Activated naive CD4-positive, alpha-beta T cell treated with anti-CD3 and anti-CD28 coated beads for 36 hours (primary cell): ENCODE data around the gene AADACL2. TPM values are rescaled to one million over a fixed set of nuclear protein-coding genes. Genes with fewer than 3 reads are reported as not detected.

Experiments used
- CTCF ChIA-PET: fragments of 350-600 bp; sonication (Branson Sonifier 250); formaldehyde crosslinking; loops from one replicate; lab custom pipeline; 2021; ENCODE audit warnings: antibody characterized with exemption; lab: Charles Lee
- DNase-seq: peaks from one replicate; pipeline ENCODE4 v3.0.0-alpha.2; 2020
- H3K27ac Mint-ChIP-seq: one replicate; pipeline ENCODE4 v1.8.0; 2021; ENCODE audit warnings: mild to moderate bottlenecking, mixed read lengths
- H3K27me3 Mint-ChIP-seq: one replicate; pipeline ENCODE4 v1.8.0; 2021; ENCODE audit warnings: low read depth, mixed read lengths
- H3K36me3 Mint-ChIP-seq: one replicate; pipeline ENCODE4 v1.8.0; 2021; ENCODE audit warnings: low read depth, mixed read lengths
- H3K4me1 Mint-ChIP-seq: one replicate; pipeline ENCODE4 v1.8.0; 2021; ENCODE audit warnings: low read depth, mixed read lengths
- H3K4me3 Mint-ChIP-seq: one replicate; pipeline ENCODE4 v1.8.0; 2021; ENCODE audit warnings: mild to moderate bottlenecking, moderate library complexity, mixed read lengths
- H3K9me3 Mint-ChIP-seq: one replicate; pipeline ENCODE4 v1.8.0; 2021; ENCODE audit warnings: mixed read lengths
- intact Hi-C: fragments of 100-400 bp; cut with micrococcal nuclease; formaldehyde crosslinking; loops from one replicate; pipeline ENCODE4 v1.15.1; 2023
- total RNA-seq, 2 experiments: library from RNA; stranded (reverse); gene quantifications; one replicate each; pipeline ENCODE4 v1.2.3, GENCODE V29; 2021

AADACL2 gene
- total RNA-seq, 2 experiments from 2014 or later: not detected

GRCh38 chr3:151792411-151792810 lies 58.7 kb downstream of the AADACL2 start:
- peaks cover 6% of the 10 kb centered on the region for H3K27me3 Mint-ChIP-seq
- CTCF ChIA-PET: no interaction called here
- H3K36me3 Mint-ChIP-seq: no peaks in the 10 kb centered on the region
- DNase-seq: no peak
- intact Hi-C loops: no loop called here
- H3K9me3 Mint-ChIP-seq: no peaks in the 10 kb centered on the region
- no peak overlapping the region for H3K27ac Mint-ChIP-seq
- no peak overlapping the region for H3K4me3 Mint-ChIP-seq
- no peaks in the 10 kb centered on the region for H3K4me1 Mint-ChIP-seq

- no peaks in the 10 kb centered on the region for H3K9me3 Mint-ChIP-seq
- no peak for DNase-seq
- no peaks in the 10 kb centered on the region for H3K36me3 Mint-ChIP-seq
- intact Hi-C loops: no loop called here
- no peaks in the 10 kb centered on the region for H3K4me1 Mint-ChIP-seq
- H3K27me3 Mint-ChIP-seq: peaks cover 6% of the 10 kb centered on the region
- CTCF ChIA-PET: no interaction called here
- H3K27ac Mint-ChIP-seq: no peak overlapping the region
- no peak overlapping the region for H3K4me3 Mint-ChIP-seq
These were observed 59.9 kb downstream of the AADACL2 start for GRCh38 chr3:151793636-151794035.

DNA sequence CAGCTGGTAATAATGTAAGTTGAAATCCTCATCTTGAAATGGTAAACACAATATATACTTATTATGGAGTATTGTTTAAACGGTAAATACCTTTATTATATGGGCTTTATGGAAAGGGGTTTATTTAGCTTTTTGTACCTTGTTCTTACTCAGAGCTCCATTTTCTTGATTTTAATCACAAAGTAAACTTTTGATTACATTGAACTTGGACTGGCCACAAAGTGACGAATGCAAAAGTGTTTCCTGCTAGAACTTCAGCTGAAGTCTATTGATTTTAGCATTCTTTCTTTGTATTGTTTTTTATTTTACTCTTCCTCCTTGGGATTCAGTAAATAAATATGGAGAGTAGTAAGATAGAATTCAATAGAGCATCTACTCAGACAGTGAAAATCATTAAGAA lies 60.4 kb downstream of the AADACL2 start:
- intact Hi-C loops: no loop called here
- Mint-ChIP-seq H3K27me3 (peaks cover 6% of the 10 kb centered on the region), H3K9me3 (no peaks in the 10 kb centered on the region), H3K27ac (no peak overlapping the region), H3K4me3 (no peak overlapping the region), H3K36me3 (no peaks in the 10 kb centered on the region), H3K4me1 (no peaks in the 10 kb centered on the region)
- CTCF ChIA-PET: no interaction called here
- no peak for DNase-seq

GRCh38 chr3:151795276-151795675 lies 61.5 kb downstream of the AADACL2 start:
- CTCF ChIA-PET: no interaction called here
- H3K4me3 Mint-ChIP-seq: no peak overlapping the region

DNA sequence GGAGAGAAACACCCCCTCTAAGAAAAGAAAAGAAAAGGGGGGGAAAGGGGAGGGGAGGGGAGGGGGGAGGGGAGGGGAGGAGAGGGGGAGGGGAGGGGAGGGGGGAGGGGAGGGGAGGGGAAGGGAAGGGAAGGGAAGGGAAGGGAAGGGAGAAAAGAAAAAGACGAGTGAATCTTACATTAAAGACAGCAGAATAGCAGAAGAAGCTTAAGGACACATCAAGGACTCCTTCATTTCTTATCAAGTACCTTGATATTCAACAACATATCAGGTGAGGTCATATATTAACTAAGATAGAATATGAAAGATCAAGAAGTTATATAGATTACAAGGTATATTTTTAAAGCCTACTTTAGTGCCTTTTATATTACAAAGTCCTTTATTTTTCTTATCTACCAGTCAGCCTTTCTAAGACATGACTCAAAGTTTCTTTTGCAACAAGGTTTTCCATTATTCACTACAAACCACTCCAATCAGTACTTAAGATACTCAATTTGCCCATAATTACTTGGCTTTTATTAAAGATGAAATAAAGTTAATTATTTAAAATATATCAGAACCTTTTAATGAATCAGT lies 62.5 kb downstream of the AADACL2 start:
- Mint-ChIP-seq H3K27me3 (peaks cover 4% of the 10 kb centered on the region), H3K36me3 (no peaks in the 10 kb centered on the region), H3K27ac (no peak overlapping the region), H3K4me3 (no peak overlapping the region), H3K4me1 (no peaks in the 10 kb centered on the region), H3K9me3 (no peaks in the 10 kb centered on the region)
- intact Hi-C loops: no loop called here
- CTCF ChIA-PET: no interaction called here
- no peak for DNase-seq

More at GRCh38 chr3:151795276-151795675, 61.5 kb downstream of the AADACL2 start:
- Mint-ChIP-seq H3K27me3 (peaks cover 4% of the 10 kb centered on the region), H3K4me1 (no peaks in the 10 kb centered on the region), H3K27ac (no peak overlapping the region), H3K9me3 (no peaks in the 10 kb centered on the region), H3K36me3 (no peaks in the 10 kb centered on the region)
- DNase-seq: no peak
- intact Hi-C loops: no loop called here

DNA sequence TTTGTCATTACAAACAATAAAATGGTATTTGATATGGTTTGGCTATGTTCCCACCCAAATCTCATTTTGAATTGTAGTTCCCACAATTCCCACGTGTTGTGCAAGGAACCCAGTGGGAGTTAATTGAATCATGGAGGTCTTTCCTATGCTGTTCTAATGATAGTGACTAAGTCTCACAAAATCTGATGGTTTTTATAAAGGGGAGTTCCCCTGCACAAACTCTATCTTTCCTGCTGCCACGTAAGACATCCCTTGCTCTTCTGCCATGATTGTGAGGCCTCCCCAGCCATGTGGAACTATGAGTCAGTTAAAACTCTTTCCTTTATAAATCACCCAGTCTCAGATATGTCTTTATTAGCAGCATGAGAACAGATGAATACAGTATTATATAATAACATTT lies 64.7 kb downstream of the AADACL2 start:
- no peak for DNase-seq
- H3K27me3 Mint-ChIP-seq: peaks cover 4% of the 10 kb centered on the region
- intact Hi-C loops: no loop called here
- no peaks in the 10 kb centered on the region for H3K4me1 Mint-ChIP-seq
- H3K36me3 Mint-ChIP-seq: no peaks in the 10 kb centered on the region
- CTCF ChIA-PET: no interaction called here
- no peak overlapping the region for H3K4me3 Mint-ChIP-seq
- no peaks in the 10 kb centered on the region for H3K9me3 Mint-ChIP-seq
- no peak overlapping the region for H3K27ac Mint-ChIP-seq

DNA sequence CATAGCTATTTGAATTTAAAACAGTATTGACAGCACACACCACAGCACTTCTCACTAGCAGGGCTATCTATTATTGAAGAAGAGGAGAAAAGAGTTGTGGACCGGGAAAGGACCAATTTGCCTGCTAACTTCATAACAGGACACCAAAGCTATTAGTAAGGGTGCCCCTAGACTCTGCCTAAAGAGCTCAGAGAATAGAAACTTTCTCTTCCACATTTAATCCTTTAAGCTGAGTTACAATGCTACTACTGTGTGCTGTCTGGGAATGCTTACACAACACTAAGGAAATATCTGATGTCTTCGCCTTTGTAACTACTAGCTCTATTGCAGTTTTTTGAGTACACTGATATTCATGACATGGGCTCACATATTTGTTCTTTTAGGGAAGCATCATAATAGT lies 66.7 kb downstream of the AADACL2 start:
- intact Hi-C loops: no loop called here
- no peak overlapping the region for H3K4me3 Mint-ChIP-seq
- no peaks in the 10 kb centered on the region for H3K36me3 Mint-ChIP-seq
- no peaks in the 10 kb centered on the region for H3K27me3 Mint-ChIP-seq
- H3K4me1 Mint-ChIP-seq: no peaks in the 10 kb centered on the region
- H3K27ac Mint-ChIP-seq: no peak overlapping the region
- DNase-seq: no peak
- CTCF ChIA-PET: no interaction called here
- no peaks in the 10 kb centered on the region for H3K9me3 Mint-ChIP-seq

DNA sequence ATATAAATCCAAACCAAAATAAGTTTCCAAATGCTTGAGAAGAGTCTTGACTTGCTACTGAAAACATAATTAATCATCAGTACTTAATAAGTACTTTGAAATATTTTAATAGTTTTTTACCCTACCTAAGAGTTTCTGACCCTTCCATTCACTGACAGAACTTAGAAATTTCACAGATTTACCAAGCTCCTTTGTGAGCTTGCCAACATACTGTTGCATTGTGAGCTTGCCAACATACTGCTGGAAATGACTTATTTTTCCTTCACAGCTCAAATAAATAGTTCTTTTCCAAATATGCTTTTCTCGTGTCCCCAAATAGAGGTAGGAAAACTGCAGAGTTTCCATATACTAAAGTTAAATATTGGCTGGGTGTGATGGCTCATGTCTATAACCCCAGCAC lies 70.5 kb downstream of the AADACL2 start:
- Mint-ChIP-seq H3K27ac (no peak overlapping the region), H3K27me3 (no peaks in the 10 kb centered on the region), H3K4me1 (no peaks in the 10 kb centered on the region), H3K4me3 (no peak overlapping the region), H3K9me3 (peaks cover 6% of the 10 kb centered on the region), H3K36me3 (no peaks in the 10 kb centered on the region)
- intact Hi-C loops: no loop called here
- CTCF ChIA-PET: interaction anchor here (1.0 kb wide), 1 partner anchor 35 kb away, joined by 3 read pairs; no protein-coding TSS in a partner anchor
- DNase-seq: no peak

DNA sequence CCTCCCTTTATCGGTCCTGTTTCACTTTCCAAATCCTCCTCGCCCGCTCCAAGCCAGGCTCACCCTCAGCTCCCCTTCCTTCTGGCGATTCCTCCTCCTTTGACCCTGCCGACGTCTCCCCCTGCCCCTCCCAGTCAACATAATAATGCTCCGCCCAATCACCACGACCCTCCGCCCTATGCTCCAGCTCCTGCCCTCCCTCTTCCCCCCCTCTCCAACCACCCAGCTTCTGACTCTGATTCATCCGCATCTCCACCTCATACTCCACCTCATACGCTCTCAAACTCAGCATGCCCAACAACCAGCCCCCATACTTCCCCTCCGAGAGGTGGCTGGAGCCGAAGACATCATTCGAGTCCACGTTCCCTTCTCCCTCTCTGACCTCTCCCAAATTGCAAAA lies 73.1 kb downstream of the AADACL2 start:
- CTCF ChIA-PET: no interaction called here
- no peaks in the 10 kb centered on the region for H3K36me3 Mint-ChIP-seq
- intact Hi-C loops: no loop called here
- no peak overlapping the region for H3K27ac Mint-ChIP-seq
- no peak overlapping the region for H3K4me3 Mint-ChIP-seq
- no peaks in the 10 kb centered on the region for H3K27me3 Mint-ChIP-seq
- no peak for DNase-seq
- H3K9me3 Mint-ChIP-seq: peaks cover 6% of the 10 kb centered on the region
- no peaks in the 10 kb centered on the region for H3K4me1 Mint-ChIP-seq

Other genes starting within 250 kb of the AADACL2 start
- gene AADAC, start 80.2 kb downstream of the AADACL2 start, total RNA-seq: not detected
- not detected for gene SUCNR1, start 139.7 kb downstream of the AADACL2 start, total RNA-seq